KMS-11 (cell line): ENCODE data around the gene EFNB2.
A peak's percentile ranks its signal among the peaks of the same experiment; 100 is the strongest.

Experiments used
- H2AFZ ChIP-seq: fragments of 200-600 bp; sonication (generic); 2 replicates; pipeline ENCODE4 v1.6.1; 2016; ENCODE audit warnings: antibody characterized with exemption, mixed run types, low read depth
- H3K27ac ChIP-seq: fragments of 200-600 bp; sonication (generic); 2 replicates; pipeline ENCODE4 v1.6.1; 2016; ENCODE audit warnings: mild to moderate bottlenecking, mixed run types
- H3K27me3 ChIP-seq: fragments of 200-600 bp; sonication (generic); 2 replicates; pipeline ENCODE4 v1.6.1; 2017; ENCODE audit warnings: mild to moderate bottlenecking, low read depth, mixed run types, moderate library complexity; ENCODE audit not compliant: insufficient read depth
- H3K36me3 ChIP-seq: fragments of 200-600 bp; sonication (generic); 2 replicates; pipeline ENCODE4 v1.6.1; 2017; ENCODE audit warnings: mild to moderate bottlenecking, mixed run types; ENCODE audit not compliant: insufficient read depth
- H3K4me1 ChIP-seq: fragments of 200-600 bp; sonication (generic); 2 replicates; pipeline ENCODE4 v1.6.1; 2016; ENCODE audit warnings: mild to moderate bottlenecking, low read depth, mixed run types; ENCODE audit not compliant: poor library complexity, severe bottlenecking
- H3K4me2 ChIP-seq: fragments of 200-600 bp; sonication (generic); 2 replicates; pipeline ENCODE4 v1.7.0; 2016; ENCODE audit warnings: mild to moderate bottlenecking, mixed run types
- H3K4me3 ChIP-seq: fragments of 200-600 bp; sonication (generic); IDR thresholded peaks from 2 replicates; pipeline ENCODE4 v1.6.1; 2017; ENCODE audit warnings: low read depth, low read length, mixed read lengths; ENCODE audit not compliant: insufficient read depth
- H3K79me2 ChIP-seq: fragments of 200-600 bp; sonication (generic); 2 replicates; pipeline ENCODE4 v1.6.1; 2016; ENCODE audit warnings: low read depth, mixed run types; ENCODE audit not compliant: insufficient read depth
- H3K9ac ChIP-seq: fragments of 200-600 bp; sonication (generic); 2 replicates; pipeline ENCODE4 v1.6.1; 2016; ENCODE audit warnings: mild to moderate bottlenecking, mixed run types
- H4K20me1 ChIP-seq: fragments of 200-600 bp; sonication (generic); 2 replicates; pipeline ENCODE4 v1.6.1; 2016; ENCODE audit warnings: mild to moderate bottlenecking, mixed run types; ENCODE audit not compliant: insufficient read depth
- CTCF ChIP-seq: fragments of 200-600 bp; sonication (generic); conservative IDR thresholded peaks from 2 replicates; pipeline ENCODE4 v1.6.1; 2017; ENCODE audit warnings: low read depth, mild to moderate bottlenecking, antibody characterized with exemption, low read length, moderate library complexity, mixed read lengths

Gene EFNB2

DNA sequence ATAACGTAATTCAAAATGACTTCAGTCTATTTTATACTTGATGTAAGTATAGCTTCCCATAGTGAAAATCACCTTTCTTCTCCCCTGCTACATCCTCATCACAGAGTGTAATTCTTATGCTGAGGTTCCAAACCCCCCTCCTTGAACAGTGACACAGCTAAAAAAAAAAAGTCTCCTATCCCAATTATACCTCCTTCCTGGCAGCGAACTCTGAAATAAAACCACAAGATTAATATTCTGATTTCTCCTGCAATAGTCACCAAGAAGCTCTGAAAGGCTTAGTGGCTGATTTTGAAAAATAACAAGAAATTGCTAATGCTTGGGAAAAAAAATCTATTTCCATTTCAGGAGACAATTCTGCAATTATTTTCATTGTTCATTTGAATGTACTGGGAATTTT, 36.3 kb downstream of the EFNB2 start:
- Histone ChIP-seq H3K27ac (peak overlapping the region; percentile 62), H4K20me1 (no peaks in the 10 kb centered on the region), H2AFZ (peak overlapping the region; percentile 33; the same call in 1 of the 2 replicates), H3K36me3 (no peaks in the 10 kb centered on the region), H3K4me3 (no peak overlapping the region), H3K9ac (peak overlapping the region; percentile 34; the same call in 1 of the 2 replicates), H3K27me3 (no peaks in the 10 kb centered on the region), H3K4me2 (peak overlapping the region; percentile 82), H3K4me1 (peaks cover 46% of the 10 kb centered on the region), H3K79me2 (no peaks in the 10 kb centered on the region)
- TF ChIP-seq CTCF, result no peak

GRCh38 chr13:106498571-106498970, 36.9 kb downstream of the EFNB2 start:
- H3K27ac ChIP-seq, result peak overlapping the region; percentile 62
- H2AFZ ChIP-seq, result peak overlapping the region; percentile 33; the same call in 1 of the 2 replicates
- H3K9ac ChIP-seq, result peak overlapping the region; percentile 34; the same call in 1 of the 2 replicates
- H3K79me2 ChIP-seq, result no peaks in the 10 kb centered on the region
- no peaks in the 10 kb centered on the region for H3K36me3 ChIP-seq
- peaks cover 46% of the 10 kb centered on the region for H3K4me1 ChIP-seq
- H3K4me2 ChIP-seq, result peak overlapping the region; percentile 82
- H3K27me3 ChIP-seq, result no peaks in the 10 kb centered on the region
- H4K20me1 ChIP-seq, result no peaks in the 10 kb centered on the region
- no peak for TF ChIP-seq CTCF
- no peak overlapping the region for H3K4me3 ChIP-seq

- no peaks in the 10 kb centered on the region for H3K36me3 ChIP-seq
- peak overlapping the region; percentile 34; the same call in 1 of the 2 replicates for H3K9ac ChIP-seq
- no peaks in the 10 kb centered on the region for H4K20me1 ChIP-seq
- no peak for TF ChIP-seq CTCF
- H3K4me3 ChIP-seq, result no peak overlapping the region
- peak overlapping the region; percentile 62 for H3K27ac ChIP-seq
- no peak overlapping the region; the same call in 1 of the 2 replicates for H2AFZ ChIP-seq
- H3K27me3 ChIP-seq, result no peaks in the 10 kb centered on the region
- peak overlapping the region; percentile 82 for H3K4me2 ChIP-seq
- H3K4me1 ChIP-seq, result peaks cover 46% of the 10 kb centered on the region
- no peaks in the 10 kb centered on the region for H3K79me2 ChIP-seq
Observed at GRCh38 chr13:106498158-106498557, 37.3 kb downstream of the EFNB2 start.

DNA sequence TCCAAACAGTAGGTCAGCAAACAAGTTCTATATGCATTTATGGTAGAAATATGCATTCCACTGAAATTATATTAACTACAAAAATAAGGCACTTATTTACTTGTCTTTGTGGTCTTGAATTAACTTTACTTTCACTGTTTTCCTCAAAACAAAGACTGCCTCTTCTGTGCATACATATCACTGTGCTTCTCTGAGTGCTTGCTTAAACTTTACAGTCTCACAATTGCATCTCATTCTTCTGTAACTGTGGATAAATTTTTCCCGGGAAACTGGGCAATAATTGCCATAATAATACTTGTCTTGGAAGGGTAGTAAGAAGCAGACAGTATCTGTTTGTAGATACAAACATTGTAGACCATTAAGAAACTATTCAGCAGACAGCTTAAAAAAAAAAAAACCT, 38.4 kb downstream of the EFNB2 start:
- H3K4me2 ChIP-seq, result no peak overlapping the region
- TF ChIP-seq CTCF, result no peak
- no peak overlapping the region for H3K27ac ChIP-seq
- H3K9ac ChIP-seq, result no peak overlapping the region
- no peaks in the 10 kb centered on the region for H3K79me2 ChIP-seq
- no peak overlapping the region for H3K4me3 ChIP-seq
- H3K36me3 ChIP-seq, result no peaks in the 10 kb centered on the region
- no peaks in the 10 kb centered on the region for H4K20me1 ChIP-seq
- H3K27me3 ChIP-seq, result no peaks in the 10 kb centered on the region
- peaks cover 46% of the 10 kb centered on the region for H3K4me1 ChIP-seq
- H2AFZ ChIP-seq, result no peak overlapping the region
